K562 (cell line): ENCODE measurements around the gene GAB1. TPM values are rescaled to one million over a fixed set of nuclear protein-coding genes. Genes with fewer than 3 reads are reported as not detected.

Experiments
- ATAC-seq: fragments of 200-7000 bp; cut with Tn5 transposase; 3 replicates; pipeline ENCODE4 v1.9.1; 2020; ENCODE audit warnings: moderate library complexity
- BruUV-seq: library from RNA; stranded (reverse); fragments of 400-500 nt; replicated peaks from 2 replicates; lab custom pipeline; 2021; lab: Mats Ljungman, UMichigan
- CTCF ChIA-PET: fragments of 300-600 bp; formaldehyde crosslinking; extraction: SDS; loops from one replicate; lab custom pipeline; 2021; ENCODE audit warnings: low intra/inter-chr PET ratio; lab: Yijun Ruan, JAX
- POLR2A ChIA-PET: fragments of 300-600, 350-650 bp; sonication (Branson Sonifier 250); formaldehyde crosslinking; extraction: SDS; loops from one replicate; lab custom pipeline; 2021; ENCODE audit warnings: antibody characterized with exemption, inconsistent platforms; lab: Yijun Ruan, JAX
- DNase-seq, 4 experiments: peaks; one replicate each; pipeline versions ENCODE4 v3.0.0 to v3.0.0-alpha.2; 2011 to 2018; ENCODE audit warnings: low spot score in 3 of 4, mixed read lengths in 3 of 4; ENCODE audit errors: extremely low read depth in 1 of 4
- FAIRE-seq: peaks from 2 replicates; lab custom pipeline; 2011; peaks lifted over from hg19 to GRCh38; lab: Jason Lieb, UNC
- H2AFZ ChIP-seq: 2 replicates; pipeline ENCODE4 v1.6.0; 2011; ENCODE audit warnings: low read depth, low read length, control low read depth, inconsistent platforms
- H3K27ac ChIP-seq: fragments of 200-600 bp; 3 replicates; pipeline ENCODE4 v1.8.0; 2011; ENCODE audit warnings: low read depth, mild to moderate bottlenecking, control low read depth, inconsistent platforms, low read length, moderate library complexity, mixed read lengths; ENCODE audit errors: extremely low read depth
- H3K27me3 ChIP-seq, 2 experiments: fragments of 300-600 bp in 1 of 2; 2 replicates in 1 of 2; 3 replicates in 1 of 2; pipeline versions ENCODE4 v1.6.0 to v1.8.0; 2011; ENCODE audit warnings: inconsistent platforms in 2 of 2, low read length in 2 of 2, mild to moderate bottlenecking in 1 of 2, mixed read lengths in 1 of 2, moderate library complexity in 1 of 2; ENCODE audit not compliant: control insufficient read depth in 2 of 2, insufficient read depth in 2 of 2
- H3K36me3 ChIP-seq: fragments of 300-600 bp; 3 replicates; pipeline ENCODE4 v1.8.0; 2011; ENCODE audit warnings: mild to moderate bottlenecking, low read length, inconsistent platforms; ENCODE audit not compliant: control insufficient read depth, insufficient read depth
- H3K4me1 ChIP-seq, 2 experiments: fragments of 200-600 bp in 1 of 2; replicated peaks in 1 of 2; 2 replicates in 1 of 2; 3 replicates in 1 of 2; pipeline versions ENCODE4 v1.5.1 to v1.8.0; 2011; ENCODE audit warnings: inconsistent platforms in 2 of 2, low read length in 2 of 2, mild to moderate bottlenecking in 1 of 2, mixed read lengths in 1 of 2, moderate library complexity in 1 of 2; ENCODE audit not compliant: control insufficient read depth in 2 of 2, insufficient read depth in 2 of 2
- H3K4me2 ChIP-seq: 2 replicates; pipeline ENCODE4 v1.6.1; 2011; ENCODE audit warnings: low read length, control low read depth, inconsistent platforms, mixed read lengths; ENCODE audit not compliant: insufficient read depth
- H3K4me3 ChIP-seq: fragments of 200-600 bp; sonication (generic), shearing (Covaris generic); 2 replicates; pipeline ENCODE4 v1.5.1; 2016; ENCODE audit warnings: control low read depth, inconsistent platforms
- H3K79me2 ChIP-seq: fragments of 200-600 bp; 3 replicates; pipeline ENCODE4 v1.8.0; 2011; ENCODE audit warnings: low read length, inconsistent platforms; ENCODE audit not compliant: control insufficient read depth, insufficient read depth
- H3K9ac ChIP-seq, 2 experiments: 2 replicates each; pipeline versions ENCODE4 v1.6.0 to v1.6.1; 2011; ENCODE audit warnings: low read depth in 2 of 2, low read length in 2 of 2, control low read depth in 1 of 2, inconsistent platforms in 1 of 2, mild to moderate bottlenecking in 1 of 2, mixed read lengths in 1 of 2; ENCODE audit not compliant: insufficient read depth in 1 of 2
- H3K9me1 ChIP-seq: one replicate; pipeline ENCODE4 v1.6.0; 2011; ENCODE audit warnings: inconsistent platforms, mild to moderate bottlenecking, low read length, moderate library complexity; ENCODE audit not compliant: control insufficient read depth, insufficient read depth
- H3K9me3 ChIP-seq: replicated peaks from 2 replicates; pipeline ENCODE4 v1.5.1; 2011; ENCODE audit warnings: low read depth, low read length, inconsistent platforms; ENCODE audit not compliant: control insufficient read depth, insufficient read depth
- H4K20me1 ChIP-seq: replicated peaks from 2 replicates; pipeline ENCODE4 v1.6.1; 2011; ENCODE audit warnings: low read length, inconsistent platforms, mixed read lengths; ENCODE audit not compliant: control insufficient read depth, insufficient read depth
- FOSL1 ChIP-seq: fragments of 200-800 bp; sonication (Bioruptor generic); conservative IDR thresholded peaks from 2 replicates; pipeline ENCODE4 v1.6.1; 2016; ENCODE audit warnings: missing genetic modification characterization, missing compliant biosample characterization
- HEY1 ChIP-seq: fragments of 250-450 bp; sonication (Bioruptor Pico); IDR thresholded peaks from 2 replicates; pipeline ENCODE4 v1.5.0; 2020; ENCODE audit warnings: mild to moderate bottlenecking, moderate library complexity, borderline replicate concordance
- JUND ChIP-seq, 2 experiments: IDR thresholded peaks; 2 replicates in 1 of 2; 3 replicates in 1 of 2; pipeline ENCODE4 v1.6.1; 2011; ENCODE audit warnings: borderline replicate concordance in 2 of 2, low read depth in 2 of 2, low read length in 2 of 2, improper control_type of control experiment in 1 of 2, missing biosample characterization in 1 of 2, missing genetic modification characterization in 1 of 2, missing genetic modification reagents in 1 of 2
- NFIC ChIP-seq: fragments of 450-650 bp; IDR thresholded peaks from 2 replicates; pipeline ENCODE4 v1.6.1; 2017; ENCODE audit warnings: mild to moderate bottlenecking, inconsistent platforms
- RAD21 ChIP-seq, 2 experiments: fragments of 250-450 bp in 1 of 2; fragments of 450-650 bp in 1 of 2; sonication (Bioruptor Pico) in 1 of 2; formaldehyde crosslinking in 1 of 2; IDR thresholded peaks in 1 of 2; conservative IDR thresholded peaks in 1 of 2; 2 replicates each; pipeline versions ENCODE4 v1.4.0 to v1.8.0; 2020 to 2022; ENCODE audit warnings: mild to moderate bottlenecking in 2 of 2, moderate library complexity in 1 of 2
- RFX7 ChIP-seq: fragments of 250-450 bp; sonication (Bioruptor Pico); IDR thresholded peaks from 2 replicates; pipeline ENCODE4 v1.5.1; 2021; ENCODE audit warnings: mild to moderate bottlenecking
- SREBF1 ChIP-seq: fragments of 150-350 bp; IDR thresholded peaks from 2 replicates; pipeline ENCODE4 v1.6.1; 2014; ENCODE audit warnings: antibody characterized with exemption, low read depth, low read length, borderline replicate concordance
- TBP ChIP-seq: optimal IDR thresholded peaks from 2 replicates; pipeline ENCODE3; 2011; ENCODE audit warnings: low read depth, low read length, improper control_type of control experiment
- ZNF146 ChIP-seq: IDR thresholded peaks from one replicate; pipeline ENCODE4 v1.6.1; 2018; ENCODE audit warnings: missing compliant biosample characterization; ENCODE audit not compliant: unreplicated experiment
- ZNF24 ChIP-seq: fragments of 450-650 bp; IDR thresholded peaks from 2 replicates; pipeline ENCODE4 v1.6.1; 2016
- WGBS: fragments of 100-300 bp; shearing (Covaris generic); methylation state at CpG from one replicate; pipeline ENCODE4 v1.1.6; 2016; ENCODE audit warnings: low coverage, mixed read lengths; ENCODE audit not compliant: insufficient coverage; ENCODE audit errors: missing lambda C conversion rate; 5-methylcytosine and 5-hydroxymethylcytosine counted together
- in situ Hi-C: fragments of 300-500 bp; cut with MboI; formaldehyde crosslinking; loops from 4 replicates; pipeline ENCODE4 v1.15.0; 2018; ENCODE audit warnings: inconsistent platforms, mixed read lengths
- intact Hi-C: fragments of 100-400 bp; cut with micrococcal nuclease; formaldehyde crosslinking; loops from 2 replicates; pipeline ENCODE4 v1.14.2; 2022
- polyA plus RNA-seq, 8 experiments: library from polyadenylated mRNA; depleted of rRNA in 4 of 8; stranded (reverse) in 5 of 8; unstranded in 3 of 8; fragments of >200 nt; fragmentation: Nextera tagmentation in 2 of 8; fragmentation: Illumina TruSeq in 1 of 8; extraction: Ambion mirVana in 2 of 8; extraction: Trizol in 1 of 8; gene quantifications; 2 replicates each; pipeline versions ENCODE4 v1.2.1 to v1.2.3, GENCODE V29; 2011 to 2014; ENCODE audit warnings: inconsistent platforms in 1 of 8, missing spikeins in 1 of 8
- total RNA-seq, 7 experiments: library from RNA; depleted of rRNA in 6 of 7; stranded (reverse); fragments of >200 nt in 6 of 7; fragmentation: Illumina TruSeq in 2 of 7; extraction: Trizol in 2 of 7; gene quantifications; 2 replicates each; pipeline versions ENCODE4 v1.2.1 to v1.2.3, GENCODE V29; 2011 to 2021; ENCODE audit warnings: low replicate concordance in 1 of 7

Gene GAB1
- total and polyA plus RNA-seq, 9 of the 15 experiments (the other 6 are each of a cell fraction or from before 2014, with no cell fraction given): 1.3 to 14.6 (median 7.5) TPM

DNA sequence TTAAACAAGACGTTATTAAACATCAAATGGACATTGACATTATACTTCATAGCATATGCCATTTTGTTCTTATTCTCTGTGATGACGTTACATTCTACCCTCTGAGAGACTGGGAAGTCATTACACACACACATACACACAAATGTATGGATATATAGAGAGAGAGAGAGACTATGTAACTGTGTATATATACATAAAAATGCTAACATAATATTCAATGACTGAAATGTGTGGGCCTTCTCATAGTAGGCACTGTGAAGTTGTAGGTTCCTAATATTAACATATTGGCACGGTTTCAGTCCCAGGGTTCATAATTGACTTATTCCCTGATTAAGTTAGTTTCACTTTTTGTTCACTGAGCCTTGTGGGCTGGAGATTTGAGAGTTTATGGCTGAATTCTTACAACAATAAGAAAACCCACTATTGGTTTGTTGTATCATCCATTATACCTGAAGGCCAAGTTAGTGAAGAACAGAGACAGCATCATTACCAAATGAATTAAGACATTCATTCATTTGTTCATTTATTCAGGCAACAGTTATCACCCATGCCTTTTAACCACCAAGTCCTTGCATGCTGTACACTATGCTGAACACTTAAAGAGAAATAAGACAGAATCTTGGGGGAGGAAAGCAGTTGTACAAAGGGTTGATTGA, 68.5 kb downstream of the GAB1 start:
- Histone ChIP-seq H4K20me1 (no peaks in the 10 kb centered on the region), H2AFZ (no peak overlapping the region), H3K9me3 (no peaks in the 10 kb centered on the region), H3K4me1 (peaks cover 4% of the 10 kb centered on the region in 2 experiments; a peak in 3 of 5 replicates), H3K27ac (no peak overlapping the region), H3K27me3 (no peaks in the 10 kb centered on the region), H3K4me2 (no peak overlapping the region; the same call in 1 of the 2 replicates), H3K9me1 (no peaks in the 10 kb centered on the region), H3K9ac (no peak overlapping the region), H3K79me2 (peaks cover 28% of the 10 kb centered on the region), H3K4me3 (no peak overlapping the region), H3K36me3 (no peaks in the 10 kb centered on the region)
- FAIRE-seq: no peak
- ChIA-PET CTCF (no interaction called here), POLR2A (interaction anchor here (1.1 kb wide), 1 partner anchor 9 kb away, joined by 3 read pairs; no protein-coding TSS in a partner anchor)
- intact Hi-C loops (no loop called here), in situ Hi-C loops (no loop called here)
- ATAC-seq: peak; percentile 32
- TF ChIP-seq RFX7 (no peak), SREBF1 (no peak), HEY1 (CRISPR knock-in tag) (no peak), ZNF24 (0 out of 2 replicates have a peak, but pooled peaks have one; percentile 48)
- no peak for DNase-seq
- WGBS: 40% methylated on average over 3 of the region's 3 CpGs
- BruUV-seq: no TSS peak

DNA sequence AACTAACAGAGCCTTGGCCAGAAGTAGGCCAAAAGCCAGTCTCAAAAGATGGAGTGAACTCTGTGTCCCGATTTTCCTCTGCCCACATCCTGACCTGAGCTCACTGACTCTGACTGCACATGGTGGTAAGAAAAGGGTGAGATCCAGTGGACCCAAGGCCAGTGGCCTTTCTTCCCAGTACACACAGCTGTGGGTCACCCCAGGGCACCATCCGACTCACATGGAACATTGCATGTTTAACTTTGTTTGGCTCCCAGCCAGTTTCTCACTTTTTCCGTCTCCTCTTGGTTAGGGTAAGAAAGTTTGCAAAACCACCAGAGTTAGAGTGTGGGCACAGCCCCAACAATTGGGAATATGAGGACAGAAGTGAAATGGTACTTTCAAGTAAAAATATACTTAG, 69.8 kb downstream of the GAB1 start:
- Histone ChIP-seq H4K20me1 (no peaks in the 10 kb centered on the region), H3K9me3 (no peaks in the 10 kb centered on the region), H3K27ac (no peak overlapping the region), H3K4me3 (no peak overlapping the region), H3K36me3 (no peaks in the 10 kb centered on the region), H2AFZ (no peak overlapping the region), H3K9ac (peak overlapping the region in 1 of 2 experiments; percentile 39; a peak in 1 of 4 replicates), H3K4me1 (peaks cover 4% of the 10 kb centered on the region in 2 experiments; a peak in 3 of 5 replicates), H3K79me2 (peaks cover 29% of the 10 kb centered on the region), H3K9me1 (no peaks in the 10 kb centered on the region), H3K4me2 (no peak overlapping the region), H3K27me3 (no peaks in the 10 kb centered on the region)
- POLR2A ChIA-PET: interaction anchor here (1.1 to 1.2 kb wide), 2 partner anchors 8 to 69 kb away, joined by 3 read pairs; partner anchors contain the start of gene GAB1
- intact Hi-C loops: no loop called here
- FAIRE-seq (peak; percentile 71), ATAC-seq (peak; percentile 57), DNase-seq (peak in 2 of 4 experiments; percentile 20 to 31)
- in situ Hi-C loops: no loop called here
- TF ChIP-seq ZNF146 (CRISPR knock-in tag) (no peak), NFIC (peak; percentile 96), FOSL1 (peak; percentile 24; the same call in 1 of the 2 replicates), JUND (IDR thresholded peaks at IDR 0.05; ENCODE audit: borderline replicate concordance, low read depth, low read length) (no peak), JUND (tag; IDR thresholded peaks at IDR 0.05; ENCODE audit: borderline replicate concordance, low read depth, low read length) (0 out of 3 replicates have a peak, but pooled peaks have one; percentile 16), TBP (peak; percentile 24), RAD21 (CRISPR knock-in tag; conservative IDR thresholded peaks at IDR 0.05 in 1 of 2, IDR thresholded peaks at IDR 0.05 in 1 of 2) (no peak)
- WGBS: 39% methylated on average over 3 of the region's 3 CpGs
- BruUV-seq: no TSS peak
- CTCF ChIA-PET: no interaction called here
